SIG-M5 (cell line): ENCODE measurements around the gene UBE2V1.
"Not testable (repeated sequence)": the region's sequence is repeated elsewhere in the genome, so short reads cannot be mapped to it uniquely, and the experiment has no call there.

ENCODE experiments used
- DNase-seq: peaks from one replicate; lab custom pipeline; 2025; lab: John Stamatoyannopoulos, UW

The UBE2V1 gene

GRCh38 chr20:50112512-50113419, at the start of gene UBE2V1:
UBE2V1 (minus strand) TSS chr20:50113150; CDS start chr20:50113128, 22 bp downstream.
- peak; percentile 11 for DNase-seq

- not testable (repeated sequence) for DNase-seq
Measured at GRCh38 chr20:50161494-50161893, 48.5 kb upstream of the UBE2V1 start.

- DNase-seq: peak; percentile 13
Measured at GRCh38 chr20:50153500-50154377, 40.8 kb upstream of the UBE2V1 start, which contains the start of gene PEDS1. PEDS1 (minus strand) TSS chr20:50153723; CDS start chr20:50153637, 86 bp downstream.

- no peak for DNase-seq
Measured at GRCh38 chr20:50153153-50153499, 40.2 kb upstream of the UBE2V1 start.

GRCh38 chr20:50152394-50153152, 39.6 kb upstream of the UBE2V1 start:
- DNase-seq: no peak

- no peak for DNase-seq
Measured at GRCh38 chr20:50151034-50151743, 38.2 kb upstream of the UBE2V1 start.

- DNase-seq: no peak
Measured at GRCh38 chr20:50149481-50150254, 36.7 kb upstream of the UBE2V1 start.

- DNase-seq: no peak
Measured at GRCh38 chr20:50146732-50147662, 34.0 kb upstream of the UBE2V1 start.

- DNase-seq: no peak
Measured at GRCh38 chr20:50146214-50146613, 33.3 kb upstream of the UBE2V1 start.

- DNase-seq: no peak
Measured at GRCh38 chr20:50145566-50145965, 32.6 kb upstream of the UBE2V1 start.

GRCh38 chr20:50144362-50144761, 31.4 kb upstream of the UBE2V1 start:
- no peak for DNase-seq

- DNase-seq: no peak
Measured at GRCh38 chr20:50142812-50143211, 29.9 kb upstream of the UBE2V1 start.

- no peak for DNase-seq
Measured at GRCh38 chr20:50141811-50142561, 29.0 kb upstream of the UBE2V1 start.

GRCh38 chr20:50141018-50141675, 28.2 kb upstream of the UBE2V1 start:
- DNase-seq: no peak

GRCh38 chr20:50140339-50140859, 27.4 kb upstream of the UBE2V1 start:
- no peak for DNase-seq

GRCh38 chr20:50138479-50139393, 25.8 kb upstream of the UBE2V1 start:
- no peak for DNase-seq

- DNase-seq: no peak
Measured at GRCh38 chr20:50138120-50138478, 25.1 kb upstream of the UBE2V1 start.
